ENCODE results near the gene PLEKHH3.

Gene PLEKHH3

GRCh38 chr17:42618442-42619150 is 58.2 kb downstream of the PLEKHH3 start:
- no peaks in the 10 kb centered on the region for H3K9me3 ChIP-seq (ENCODE audit: control insufficient read depth, low read length)
- H4K8ac ChIP-seq (ENCODE audit: low read length): no peak overlapping the region
- H4K91ac ChIP-seq (ENCODE audit: low read length): no peak overlapping the region
- peak; percentile 25 for DNase-seq
- no peak overlapping the region for H3K4ac ChIP-seq (ENCODE audit: low read depth in 1 of 2, low read length in 2 of 2)
- H2AFZ ChIP-seq (ENCODE audit: low read depth, low read length): no peak overlapping the region
- H3K4me2 ChIP-seq (ENCODE audit: low read length, poor library complexity, severe bottlenecking): no peak overlapping the region
- no peak overlapping the region for H3K4me3 ChIP-seq (ENCODE audit: insufficient read depth in 1 of 2, low read depth in 1 of 2, low read length in 2 of 2)
- H2BK5ac ChIP-seq (ENCODE audit: low read depth, low read length, poor library complexity, severe bottlenecking): no peak overlapping the region
- 77% methylated on average over 8 of the region's 9 CpGs for WGBS
- H3K79me1 ChIP-seq (replicated peaks; ENCODE audit: low read length, poor library complexity, severe bottlenecking): peaks cover 4% of the 10 kb centered on the region
- H2BK120ac ChIP-seq (ENCODE audit: low read depth, low read length): no peak overlapping the region
- no peak overlapping the region for H2AK5ac ChIP-seq (ENCODE audit: low read length, severe bottlenecking)
- peaks cover 23 to 25% of the 10 kb centered on the region in 2 experiments for H3K36me3 ChIP-seq (ENCODE audit: control insufficient read depth in 1 of 2, insufficient read depth in 2 of 2, low read depth in 1 of 2, low read length in 2 of 2)
- H2BK12ac ChIP-seq (ENCODE audit: low read length in 2 of 2): no peak overlapping the region
- no peaks in the 10 kb centered on the region for H3K27me3 ChIP-seq (ENCODE audit: control insufficient read depth in 1 of 2, insufficient read depth in 1 of 2, low read length in 2 of 2)
- H3K14ac ChIP-seq (ENCODE audit: low read length in 2 of 2): no peak overlapping the region
- no peak overlapping the region for H3K23ac ChIP-seq (ENCODE audit: low read length in 2 of 2)
- no peak overlapping the region for H3K18ac ChIP-seq (ENCODE audit: low read depth in 1 of 2, low read length in 2 of 2)
- no peak overlapping the region for H3K9ac ChIP-seq (ENCODE audit: low read length)
- no peak overlapping the region for H2BK15ac ChIP-seq (ENCODE audit: low read depth, poor library complexity, severe bottlenecking)
- H3K27ac ChIP-seq (ENCODE audit: low read length, poor library complexity, severe bottlenecking): no peak overlapping the region
- peaks cover 7% of the 10 kb centered on the region for H3K4me1 ChIP-seq (ENCODE audit: control insufficient read depth, insufficient read depth, low read depth, low read length)

GRCh38 chr17:42617956-42618431 is 58.8 kb downstream of the PLEKHH3 start:
- no peak overlapping the region for H3K4me3 ChIP-seq (ENCODE audit: insufficient read depth in 1 of 2, low read depth in 1 of 2, low read length in 2 of 2)
- H2BK15ac ChIP-seq (ENCODE audit: low read depth, poor library complexity, severe bottlenecking): no peak overlapping the region
- no peaks in the 10 kb centered on the region for H3K9me3 ChIP-seq (ENCODE audit: control insufficient read depth, low read length)
- WGBS: 93% methylated on average over 4 of the region's 4 CpGs
- H3K18ac ChIP-seq (ENCODE audit: low read depth in 1 of 2, low read length in 2 of 2): no peak overlapping the region
- H2BK5ac ChIP-seq (ENCODE audit: low read depth, low read length, poor library complexity, severe bottlenecking): no peak overlapping the region
- peaks cover 6% of the 10 kb centered on the region for H3K79me1 ChIP-seq (replicated peaks; ENCODE audit: low read length, poor library complexity, severe bottlenecking)
- no peak for DNase-seq
- H3K9ac ChIP-seq (ENCODE audit: low read length): no peak overlapping the region
- peaks cover 7% of the 10 kb centered on the region for H3K4me1 ChIP-seq (ENCODE audit: control insufficient read depth, insufficient read depth, low read depth, low read length)
- no peaks in the 10 kb centered on the region for H3K27me3 ChIP-seq (ENCODE audit: control insufficient read depth in 1 of 2, insufficient read depth in 1 of 2, low read length in 2 of 2)
- H3K4me2 ChIP-seq (ENCODE audit: low read length, poor library complexity, severe bottlenecking): no peak overlapping the region
- H2AK5ac ChIP-seq (ENCODE audit: low read length, severe bottlenecking): no peak overlapping the region
- no peak overlapping the region for H3K23ac ChIP-seq (ENCODE audit: low read length in 2 of 2)
- H2BK12ac ChIP-seq (ENCODE audit: low read length in 2 of 2): no peak overlapping the region
- no peak overlapping the region for H4K8ac ChIP-seq (ENCODE audit: low read length)
- no peak overlapping the region for H4K91ac ChIP-seq (ENCODE audit: low read length)
- no peak overlapping the region for H3K27ac ChIP-seq (ENCODE audit: low read length, poor library complexity, severe bottlenecking)
- no peak overlapping the region for H2AFZ ChIP-seq (ENCODE audit: low read depth, low read length)
- no peak overlapping the region for H3K4ac ChIP-seq (ENCODE audit: low read depth in 1 of 2, low read length in 2 of 2)
- no peak overlapping the region for H3K14ac ChIP-seq (ENCODE audit: low read length in 2 of 2)
- H2BK120ac ChIP-seq (ENCODE audit: low read depth, low read length): no peak overlapping the region
- H3K36me3 ChIP-seq (ENCODE audit: control insufficient read depth in 1 of 2, insufficient read depth in 2 of 2, low read depth in 1 of 2, low read length in 2 of 2): peaks cover 28 to 31% of the 10 kb centered on the region in 2 experiments

Small RNA genes within 50 kb of the gene (small RNA-seq; reads per million reads assigned to genes)
- 1.2 reads per million for gene MIR6780A (ENCODE audit: low read depth)
